Measurements from ENCODE around the gene PPRC1.

PPRC1 gene

GRCh38 chr10:102140218-102140617, 7.4 kb downstream of the PPRC1 start:
- H3K4me3 ChIP-seq (ENCODE audit: low read depth, low read length), result no peak overlapping the region
- no peak for DNase-seq (ENCODE audit: low read depth)

GRCh38 chr10:102140913-102141540, 8.2 kb downstream of the PPRC1 start:
- no peak for DNase-seq (ENCODE audit: low read depth)
- H3K4me3 ChIP-seq (ENCODE audit: low read depth, low read length), result no peak overlapping the region

- H3K4me3 ChIP-seq (ENCODE audit: low read depth, low read length), result no peak overlapping the region
- no peak for DNase-seq (ENCODE audit: low read depth)
These were observed 8.8 kb downstream of the PPRC1 start for GRCh38 chr10:102141583-102142107.

GRCh38 chr10:102146971-102147428, 14.2 kb downstream of the PPRC1 start:
- no peak overlapping the region for H3K4me3 ChIP-seq (ENCODE audit: low read depth, low read length)
- DNase-seq (ENCODE audit: low read depth), result no peak

- DNase-seq (ENCODE audit: low read depth), result no peak
- no peak overlapping the region for H3K4me3 ChIP-seq (ENCODE audit: low read depth, low read length)
These were observed 14.7 kb downstream of the PPRC1 start for GRCh38 chr10:102147561-102147960.

GRCh38 chr10:102148275-102148674, 15.4 kb downstream of the PPRC1 start:
- DNase-seq (ENCODE audit: low read depth), result no peak
- no peak overlapping the region for H3K4me3 ChIP-seq (ENCODE audit: low read depth, low read length)

GRCh38 chr10:102150970-102151773, 18.3 kb downstream of the PPRC1 start:
- peak; percentile 20 for DNase-seq (ENCODE audit: low read depth)
- H3K4me3 ChIP-seq (ENCODE audit: low read depth, low read length), result peak overlapping the region; percentile 28

- peak; percentile 98 for DNase-seq (ENCODE audit: low read depth)
- peak within 1 kb of the TSS; percentile 72 for H3K4me3 ChIP-seq (ENCODE audit: low read depth, low read length)
These were observed 19.1 kb downstream of the PPRC1 start, which contains the start of gene NOLC1 for GRCh38 chr10:102151774-102152544. Gene NOLC1 (plus strand): TSS chr10:102152389. CDS start chr10:102152411, 22 bp downstream.

GRCh38 chr10:102152545-102152890, 19.7 kb downstream of the PPRC1 start:
- H3K4me3 ChIP-seq (ENCODE audit: low read depth, low read length), result peak overlapping the region; percentile 72
- no peak for DNase-seq (ENCODE audit: low read depth)

GRCh38 chr10:102153093-102153620, 20.3 kb downstream of the PPRC1 start:
- H3K4me3 ChIP-seq (ENCODE audit: low read depth, low read length), result peak overlapping the region; percentile 72
- DNase-seq (ENCODE audit: low read depth), result no peak

GRCh38 chr10:102154466-102155116, 21.8 kb downstream of the PPRC1 start:
- no peak overlapping the region for H3K4me3 ChIP-seq (ENCODE audit: low read depth, low read length)
- no peak for DNase-seq (ENCODE audit: low read depth)

GRCh38 chr10:102157224-102157623, 24.4 kb downstream of the PPRC1 start:
- no peak overlapping the region for H3K4me3 ChIP-seq (ENCODE audit: low read depth, low read length)
- DNase-seq (ENCODE audit: low read depth), result no peak

- peak; percentile 18 for DNase-seq (ENCODE audit: low read depth)
- no peak overlapping the region for H3K4me3 ChIP-seq (ENCODE audit: low read depth, low read length)
These were observed 26.3 kb downstream of the PPRC1 start for GRCh38 chr10:102159051-102159597.

GRCh38 chr10:102159831-102160230, 27.0 kb downstream of the PPRC1 start:
- H3K4me3 ChIP-seq (ENCODE audit: low read depth, low read length), result no peak overlapping the region
- DNase-seq (ENCODE audit: low read depth), result no peak

GRCh38 chr10:102163342-102163989, 30.6 kb downstream of the PPRC1 start:
- no peak for DNase-seq (ENCODE audit: low read depth)
- H3K4me3 ChIP-seq (ENCODE audit: low read depth, low read length), result no peak overlapping the region

- H3K4me3 ChIP-seq (ENCODE audit: low read depth, low read length), result no peak overlapping the region
- no peak for DNase-seq (ENCODE audit: low read depth)
These were observed 35.0 kb downstream of the PPRC1 start for GRCh38 chr10:102167861-102168260.

GRCh38 chr10:102170602-102171001, 37.8 kb downstream of the PPRC1 start:
- no peak for DNase-seq (ENCODE audit: low read depth)
- no peak overlapping the region for H3K4me3 ChIP-seq (ENCODE audit: low read depth, low read length)

- H3K4me3 ChIP-seq (ENCODE audit: low read depth, low read length), result no peak overlapping the region
- DNase-seq (ENCODE audit: low read depth), result no peak
These were observed 39.4 kb downstream of the PPRC1 start for GRCh38 chr10:102172288-102172687.

All from skeletal muscle cell (primary cell).